IMR-90 (cell line): ENCODE data around the gene NDUFAF2. TPM values are rescaled to one million over a fixed set of nuclear protein-coding genes. Genes with fewer than 3 reads are reported as not detected.
"Not testable (repeated sequence)": the region's sequence is repeated elsewhere in the genome, so short reads cannot be mapped to it uniquely, and the experiment has no call there.

Experiments used
- ATAC-seq: fragments of 200-7000 bp; cut with Tn5 transposase; 2 replicates; pipeline ENCODE4 v1.9.1; 2020; ENCODE audit warnings: low read depth, mild to moderate bottlenecking, moderate library complexity
- BruUV-seq: library from RNA; stranded (reverse); fragments of 400-500 nt; replicated peaks from 2 replicates; lab custom pipeline; 2021; lab: Mats Ljungman, UMichigan
- CTCF ChIA-PET: fragments of 300-600 bp; formaldehyde crosslinking; extraction: SDS; loops from one replicate; lab custom pipeline; 2021; ENCODE audit warnings: antibody characterized with exemption; lab: Yijun Ruan, JAX
- POLR2A ChIA-PET: fragments of 300-600 bp; sonication (Branson Sonifier 250); formaldehyde crosslinking; loops from one replicate; lab custom pipeline; 2022; ENCODE audit warnings: antibody characterized with exemption; ENCODE audit not compliant: unreplicated experiment; lab: Charles Lee
- DNase-seq: peaks from one replicate; pipeline ENCODE4 v3.0.0; 2013
- H2AFZ ChIP-seq: replicated peaks from 2 replicates; pipeline ENCODE3; 2013; ENCODE audit warnings: low read length, mild to moderate bottlenecking; ENCODE audit not compliant: poor library complexity
- H2AK5ac ChIP-seq: 2 replicates; pipeline ENCODE4 v1.6.1; 2013; ENCODE audit warnings: low read depth, low read length, inconsistent platforms
- H2AK9ac ChIP-seq: replicated peaks from 2 replicates; pipeline ENCODE3; 2013; ENCODE audit warnings: mild to moderate bottlenecking, low read depth, low read length, moderate library complexity; ENCODE audit not compliant: poor library complexity
- H2BK120ac ChIP-seq: 2 replicates; pipeline ENCODE4 v1.6.1; 2013; ENCODE audit warnings: low read depth, low read length, inconsistent platforms
- H2BK15ac ChIP-seq: 3 replicates; pipeline ENCODE4 v1.6.1; 2013; ENCODE audit warnings: low read depth, low read length, inconsistent platforms
- H2BK20ac ChIP-seq: 2 replicates; pipeline ENCODE4 v1.6.1; 2013; ENCODE audit warnings: low read depth, mild to moderate bottlenecking, inconsistent platforms, low read length, moderate library complexity
- H2BK5ac ChIP-seq: 2 replicates; pipeline ENCODE4 v1.6.1; 2013; ENCODE audit warnings: mild to moderate bottlenecking, low read depth, low read length, inconsistent platforms; ENCODE audit not compliant: poor library complexity, severe bottlenecking
- H3K14ac ChIP-seq: replicated peaks from 2 replicates; pipeline ENCODE4 v1.6.1; 2013; ENCODE audit warnings: low read depth, low read length, inconsistent platforms
- H3K18ac ChIP-seq: 2 replicates; pipeline ENCODE4 v1.6.1; 2013; ENCODE audit warnings: low read depth, low read length, control low read depth
- H3K23ac ChIP-seq: 2 replicates; pipeline ENCODE4 v1.6.1; 2013; ENCODE audit warnings: low read depth, low read length, inconsistent platforms
- H3K27ac ChIP-seq: 2 replicates; pipeline ENCODE4 v1.5.1; 2013; ENCODE audit warnings: mild to moderate bottlenecking, control low read depth, low read length; ENCODE audit not compliant: insufficient read depth
- H3K27me3 ChIP-seq: 2 replicates; pipeline ENCODE4 v1.6.1; 2013; ENCODE audit warnings: low read length; ENCODE audit not compliant: control insufficient read depth, insufficient read depth
- H3K36me3 ChIP-seq: 2 replicates; pipeline ENCODE4 v1.6.1; 2013; ENCODE audit warnings: low read length, mixed read lengths; ENCODE audit not compliant: control insufficient read depth, insufficient read depth
- H3K4ac ChIP-seq: 2 replicates; pipeline ENCODE4 v1.6.1; 2013; ENCODE audit warnings: low read depth, low read length, inconsistent platforms
- H3K4me1 ChIP-seq: 2 replicates; pipeline ENCODE4 v1.6.1; 2013; ENCODE audit warnings: low read length, mixed read lengths; ENCODE audit not compliant: control insufficient read depth, insufficient read depth
- H3K4me2 ChIP-seq: 2 replicates; pipeline ENCODE4 v1.6.1; 2013; ENCODE audit warnings: low read depth, mild to moderate bottlenecking, control low read depth, low read length, moderate library complexity
- H3K4me3 ChIP-seq: 2 replicates; pipeline ENCODE4 v1.5.1; 2013; ENCODE audit warnings: low read depth, mild to moderate bottlenecking, control low read depth, low read length, moderate library complexity; ENCODE audit not compliant: insufficient read depth
- H3K56ac ChIP-seq: 2 replicates; pipeline ENCODE4 v1.6.1; 2013; ENCODE audit warnings: low read length, inconsistent platforms; ENCODE audit not compliant: insufficient read depth; ENCODE audit errors: extremely low read depth
- H3K79me1 ChIP-seq, 2 experiments: 2 replicates each; pipeline ENCODE4 v1.6.1; 2013; ENCODE audit warnings: low read length in 2 of 2, inconsistent platforms in 1 of 2, low read depth in 1 of 2
- H3K9ac ChIP-seq: 2 replicates; pipeline ENCODE4 v1.6.1; 2013; ENCODE audit warnings: low read depth, low read length, control low read depth
- H3K9me1 ChIP-seq: 2 replicates; pipeline ENCODE4 v1.6.1; 2013; ENCODE audit warnings: low read length, inconsistent platforms; ENCODE audit not compliant: insufficient read depth
- H3K9me3 ChIP-seq: 2 replicates; pipeline ENCODE4 v1.6.1; 2013; ENCODE audit warnings: low read length; ENCODE audit not compliant: control insufficient read depth, insufficient read depth
- H4K20me1 ChIP-seq: 2 replicates; pipeline ENCODE4 v1.6.1; 2013; ENCODE audit warnings: low read length, inconsistent platforms; ENCODE audit not compliant: insufficient read depth
- H4K5ac ChIP-seq: 2 replicates; pipeline ENCODE4 v1.6.1; 2013; ENCODE audit warnings: mild to moderate bottlenecking, low read depth, low read length, control low read depth
- H4K8ac ChIP-seq, 2 experiments: 2 replicates each; pipeline ENCODE4 v1.6.1; 2013; ENCODE audit warnings: low read depth in 2 of 2, low read length in 2 of 2, control low read depth in 1 of 2, inconsistent platforms in 1 of 2
- H4K91ac ChIP-seq: 2 replicates; pipeline ENCODE4 v1.6.1; 2013; ENCODE audit warnings: low read depth, low read length, inconsistent platforms; ENCODE audit not compliant: insufficient read depth
- BHLHE40 ChIP-seq: fragments of 150-350 bp; IDR thresholded peaks from 2 replicates; pipeline ENCODE4 v1.6.1; 2016; ENCODE audit warnings: mild to moderate bottlenecking, low read depth, low read length
- CEBPB ChIP-seq: IDR thresholded peaks from 2 replicates; pipeline ENCODE4 v1.6.1; 2012; ENCODE audit warnings: low read depth, low read length, improper control_type of control experiment
- CHD1 ChIP-seq: IDR thresholded peaks from 2 replicates; pipeline ENCODE4 v1.6.1; 2012; ENCODE audit warnings: low read depth, low read length, improper control_type of control experiment
- CTCF ChIP-seq: conservative IDR thresholded peaks from 2 replicates; pipeline ENCODE4 v1.5.1; 2012; ENCODE audit warnings: mild to moderate bottlenecking, low read depth, low read length, improper control_type of control experiment
- MAZ ChIP-seq: IDR thresholded peaks from 2 replicates; pipeline ENCODE4 v1.6.1; 2012; ENCODE audit warnings: low read depth, mild to moderate bottlenecking, low read length, improper control_type of control experiment, moderate library complexity, borderline replicate concordance
- NFE2L2 ChIP-seq: fragments of 150-350 bp; IDR thresholded peaks from 2 replicates; pipeline ENCODE4 v1.6.1; 2016; ENCODE audit warnings: low read depth, mild to moderate bottlenecking, low read length
- RCOR1 ChIP-seq: IDR thresholded peaks from 2 replicates; pipeline ENCODE4 v1.6.1; 2012; ENCODE audit warnings: mild to moderate bottlenecking, low read length, improper control_type of control experiment; ENCODE audit not compliant: insufficient replicate concordance
- WGBS, 2 experiments: methylation state at CpG; one replicate each; pipeline versions ENCODE4 v1.1.5 to v1.1.7; 2013; ENCODE audit warnings: missing lambda C conversion rate in 2 of 2; ENCODE audit not compliant: insufficient read length in 1 of 2; ENCODE audit errors: extremely low coverage in 2 of 2; 5-methylcytosine and 5-hydroxymethylcytosine counted together
- dilution Hi-C: fragments of 300-500 bp; cut with HindIII; formaldehyde crosslinking; loops from one replicate; pipeline ENCODE4 v1.14.3; 2018; ENCODE audit warnings: low sequenced_read_pairs; ENCODE audit not compliant: unreplicated experiment
- in situ Hi-C: fragments of 300-500 bp; cut with MboI; formaldehyde crosslinking; loops from 3 replicates; pipeline ENCODE4 v1.14.3; 2019; ENCODE audit warnings: low sequenced_read_pairs, inconsistent platforms, mixed read lengths
- intact Hi-C: fragments of 100-400 bp; cut with micrococcal nuclease; formaldehyde crosslinking; loops from 2 replicates; pipeline ENCODE4 v1.10.0; 2022
- polyA plus RNA-seq, 3 experiments: library from polyadenylated mRNA; depleted of rRNA; stranded (reverse); fragments of >200 nt; gene quantifications; 2 replicates each; pipeline ENCODE4 v1.2.3, GENCODE V29; 2012; ENCODE audit warnings: low replicate concordance in 1 of 3
- total RNA-seq: library from RNA; depleted of rRNA; stranded (reverse); fragments of >200 nt; gene quantifications from 2 replicates; pipeline ENCODE4 v1.2.3, GENCODE V29; 2012

NDUFAF2 gene
- total and polyA plus RNA-seq, 2 of the 4 experiments (the other 2 are of a cell fraction): 11.8 to 24.7 TPM

GRCh38 chr5:61186634-61187033, 241.6 kb downstream of the NDUFAF2 start:
- ATAC-seq: no peak
- TF ChIP-seq CEBPB (no peak), BHLHE40 (no peak), RCOR1 (no peak), NFE2L2 (no peak), MAZ (no peak), CHD1 (no peak), CTCF (no peak)
- CTCF ChIA-PET: no interaction called here
- Histone ChIP-seq H4K20me1 (no peaks in the 10 kb centered on the region), H3K9me3 (no peaks in the 10 kb centered on the region), H3K14ac (no peak overlapping the region; the same call in 1 of the 2 replicates), H3K4me3 (no peak overlapping the region), H3K18ac (no peak overlapping the region), H2BK5ac (no peak overlapping the region), H2BK120ac (no peak overlapping the region), H4K91ac (no peak overlapping the region), H3K56ac (no peak overlapping the region), H3K36me3 (no peaks in the 10 kb centered on the region), H2BK20ac (no peak overlapping the region), H3K27ac (no peak overlapping the region), H3K79me1 (no peaks in the 10 kb centered on the region), H2AFZ (no peak overlapping the region), H3K9me1 (no peaks in the 10 kb centered on the region), H3K9ac (no peak overlapping the region), H2BK15ac (no peak overlapping the region), H4K5ac (no peak overlapping the region), H3K23ac (no peak overlapping the region), H2AK9ac (no peak overlapping the region), H3K4me2 (no peak overlapping the region), H4K8ac (no peak overlapping the region), H2AK5ac (0 out of 2 replicates have a peak overlapping the region, but pooled peaks have one; percentile 24), H3K4ac (no peak overlapping the region), H3K4me1 (peaks cover 6% of the 10 kb centered on the region), H3K27me3 (no peaks in the 10 kb centered on the region)
- DNase-seq: no peak
- intact Hi-C loops: no loop called here
- dilution Hi-C loops: no loop called here
- WGBS, 2 experiments: 83% methylated on average over 1 of the region's 2 CpGs; no CpG with 5 or more reads in 1 of the 2 experiments
- POLR2A ChIA-PET: no interaction called here
- in situ Hi-C loops: no loop called here
- no TSS peak for BruUV-seq

GRCh38 chr5:61187352-61187751, 242.3 kb downstream of the NDUFAF2 start:
- H2BK20ac ChIP-seq, H3K27me3 ChIP-seq, dilution Hi-C loops, H4K5ac ChIP-seq, H2AFZ ChIP-seq, CTCF ChIA-PET, H3K23ac ChIP-seq, H3K4me2 ChIP-seq, H3K56ac ChIP-seq, H3K9ac ChIP-seq, H2AK9ac ChIP-seq, ATAC-seq, H3K4me3 ChIP-seq, H2BK5ac ChIP-seq, H3K79me1 ChIP-seq, H3K27ac ChIP-seq, H3K14ac ChIP-seq, H4K91ac ChIP-seq, H4K20me1 ChIP-seq, H4K8ac ChIP-seq, H2BK120ac ChIP-seq, H2BK15ac ChIP-seq, H3K4ac ChIP-seq, DNase-seq, H3K9me3 ChIP-seq, in situ Hi-C loops, H3K18ac ChIP-seq, H2AK5ac ChIP-seq, H3K4me1 ChIP-seq, H3K36me3 ChIP-seq, BruUV-seq, H3K9me1 ChIP-seq, intact Hi-C loops: not testable (repeated sequence)
- POLR2A ChIA-PET: interaction anchor here (0.6 kb wide), 1 partner anchor 126 kb away, joined by 3 read pairs; no protein-coding TSS in a partner anchor
